HG03457 (cell line): Measurements from ENCODE around the gene SNRK.
"Not testable (repeated sequence)": the region's sequence is repeated elsewhere in the genome, so short reads cannot be mapped to it uniquely, and the experiment has no call there.

Source experiments
- ATAC-seq: cut with Tn5 transposase; IDR thresholded peaks from one replicate; pipeline ENCODE4 v1.9.1; 2021; ENCODE audit warnings: moderate number of reproducible peaks; ENCODE audit not compliant: unreplicated experiment

The SNRK gene

GRCh38 chr3:43345246-43345645 is 58.9 kb downstream of the SNRK start:
- ATAC-seq, result no peak

- ATAC-seq, result no peak
Measured at GRCh38 chr3:43345877-43346276, 59.5 kb downstream of the SNRK start.

GRCh38 chr3:43346978-43347749 is 60.8 kb downstream of the SNRK start:
- ATAC-seq, result no peak

DNA sequence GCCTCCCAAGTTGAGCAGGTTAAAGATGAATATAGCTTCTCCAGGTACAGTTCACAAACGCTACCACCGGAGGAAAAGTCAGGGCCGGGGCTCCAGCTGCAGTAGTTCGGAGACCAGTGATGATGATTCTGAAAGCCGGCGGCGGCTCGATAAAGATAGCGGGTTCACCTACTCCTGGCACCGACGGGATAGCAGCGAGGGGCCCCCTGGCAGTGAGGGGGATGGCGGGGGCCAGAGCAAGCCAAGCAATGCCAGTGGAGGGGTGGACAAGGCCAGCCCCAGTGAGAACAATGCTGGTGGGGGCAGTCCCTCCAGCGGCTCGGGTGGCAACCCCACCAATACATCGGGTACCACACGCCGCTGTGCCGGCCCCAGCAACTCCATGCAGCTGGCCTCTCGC is 61.4 kb downstream of the SNRK start:
- ATAC-seq, result no peak

GRCh38 chr3:43348350-43348749 is 62.0 kb downstream of the SNRK start:
- ATAC-seq, result no peak

- no peak for ATAC-seq
Measured at GRCh38 chr3:43348852-43349574, 62.7 kb downstream of the SNRK start.

DNA sequence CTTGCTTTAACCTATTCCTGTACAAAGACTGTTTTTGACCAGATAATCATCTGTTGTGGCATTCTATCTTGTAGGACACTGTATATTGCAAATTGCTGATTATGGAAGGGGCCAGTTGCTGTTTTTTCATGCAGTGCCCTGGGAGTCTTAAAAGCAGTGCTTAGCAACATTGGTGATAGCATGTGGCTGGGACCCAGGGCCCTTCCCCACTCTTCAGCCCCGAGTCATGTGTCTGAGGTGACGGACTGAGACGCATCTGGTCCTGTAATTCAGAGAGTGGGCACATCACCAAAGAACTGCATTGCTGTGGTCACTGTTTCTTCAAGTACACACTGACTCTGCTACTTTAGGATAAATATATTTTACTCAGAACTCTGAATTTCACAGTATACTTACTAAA is 63.4 kb downstream of the SNRK start:
- ATAC-seq, result no peak

GRCh38 chr3:43353393-43353792 is 67.1 kb downstream of the SNRK start:
- ATAC-seq, result no peak

- no peak for ATAC-seq
Measured at GRCh38 chr3:43353923-43354670, 67.8 kb downstream of the SNRK start.

- not testable (repeated sequence) for ATAC-seq
Measured at GRCh38 chr3:43356033-43356432, 69.7 kb downstream of the SNRK start.

- no peak for ATAC-seq
Measured at GRCh38 chr3:43361077-43361476, 74.7 kb downstream of the SNRK start.

DNA sequence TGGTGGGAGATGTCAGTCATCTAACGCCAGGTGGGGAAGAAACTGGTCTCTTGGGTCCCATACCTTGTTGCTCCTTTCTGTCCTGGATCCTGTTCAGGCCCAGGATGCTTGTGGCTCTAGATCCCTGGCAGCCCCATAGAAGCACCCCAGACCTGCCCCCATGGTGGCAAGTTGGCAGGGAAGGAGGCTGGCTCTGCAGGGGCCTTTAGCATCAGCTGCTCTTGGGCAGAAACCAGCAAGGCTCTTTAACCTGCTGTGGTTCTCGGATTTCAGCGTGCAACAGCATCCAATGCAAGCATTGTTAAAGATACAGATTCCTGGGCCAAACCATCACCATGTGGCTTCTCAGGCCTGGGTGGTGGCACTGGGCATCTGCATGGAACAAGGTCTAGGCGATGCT is 75.8 kb downstream of the SNRK start:
- ATAC-seq, result no peak

GRCh38 chr3:43362961-43363360 is 76.6 kb downstream of the SNRK start:
- no peak for ATAC-seq

- no peak for ATAC-seq
Measured at GRCh38 chr3:43363621-43364266, 77.4 kb downstream of the SNRK start.

GRCh38 chr3:43364494-43364893 is 78.2 kb downstream of the SNRK start:
- ATAC-seq, result no peak

- ATAC-seq, result no peak
Measured at GRCh38 chr3:43364926-43365325, 78.6 kb downstream of the SNRK start.

DNA sequence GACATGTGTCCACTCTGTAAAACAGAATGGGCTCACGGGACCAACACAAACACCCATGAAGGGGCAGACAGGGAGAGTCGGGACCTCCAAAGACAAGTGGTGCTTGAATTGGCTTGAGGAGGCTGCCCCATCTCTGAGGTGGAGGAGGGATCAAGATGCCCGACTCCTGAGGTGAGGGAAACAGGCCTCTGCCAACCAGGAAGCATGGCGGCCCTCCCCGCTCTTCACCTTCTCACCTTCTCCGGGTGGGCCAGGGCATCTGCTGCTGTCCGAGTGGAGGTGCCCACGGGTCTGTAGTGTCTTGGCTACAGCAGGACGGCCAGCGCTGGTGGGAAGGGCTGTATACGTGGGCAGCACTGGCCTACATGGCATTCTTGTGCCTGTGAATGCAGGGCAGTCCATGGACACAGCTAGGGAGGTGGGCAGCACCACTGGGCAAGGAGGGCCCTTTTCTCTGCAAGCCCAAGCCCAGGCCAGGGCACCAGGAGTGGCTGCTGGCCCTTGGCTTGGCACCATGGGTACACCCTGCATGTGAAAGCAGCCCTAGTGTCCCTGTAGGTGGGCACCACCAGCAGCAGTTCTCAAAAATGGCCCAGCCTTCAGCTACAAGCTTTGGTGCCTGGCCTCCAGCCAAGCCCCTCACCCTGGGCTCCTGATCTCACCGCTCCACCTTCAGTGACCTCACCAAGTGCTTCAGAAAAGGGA is 79.4 kb downstream of the SNRK start:
- no peak for ATAC-seq

- no peak for ATAC-seq
Measured at GRCh38 chr3:43366481-43366880, 80.1 kb downstream of the SNRK start.

DNA sequence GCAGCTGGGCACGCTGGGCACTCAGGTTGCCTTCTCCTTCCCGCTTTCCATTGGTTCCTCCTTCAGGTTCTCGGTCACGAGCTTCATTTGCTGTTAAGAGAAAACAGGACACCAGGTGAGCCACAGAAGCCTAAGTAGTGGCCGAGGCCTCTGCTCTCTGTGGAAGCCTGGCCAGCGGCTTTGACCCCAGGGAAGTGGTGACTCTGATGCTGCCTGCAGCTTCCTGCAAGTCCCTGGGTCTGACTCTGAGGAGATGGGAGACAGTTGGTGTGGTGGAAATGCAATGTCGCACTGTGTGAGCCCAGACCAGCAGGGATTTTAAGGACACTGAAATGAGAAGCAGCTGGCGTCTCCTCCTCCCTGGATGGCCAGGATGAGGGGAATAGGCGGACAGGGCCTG is 80.5 kb downstream of the SNRK start:
- no peak for ATAC-seq

DNA sequence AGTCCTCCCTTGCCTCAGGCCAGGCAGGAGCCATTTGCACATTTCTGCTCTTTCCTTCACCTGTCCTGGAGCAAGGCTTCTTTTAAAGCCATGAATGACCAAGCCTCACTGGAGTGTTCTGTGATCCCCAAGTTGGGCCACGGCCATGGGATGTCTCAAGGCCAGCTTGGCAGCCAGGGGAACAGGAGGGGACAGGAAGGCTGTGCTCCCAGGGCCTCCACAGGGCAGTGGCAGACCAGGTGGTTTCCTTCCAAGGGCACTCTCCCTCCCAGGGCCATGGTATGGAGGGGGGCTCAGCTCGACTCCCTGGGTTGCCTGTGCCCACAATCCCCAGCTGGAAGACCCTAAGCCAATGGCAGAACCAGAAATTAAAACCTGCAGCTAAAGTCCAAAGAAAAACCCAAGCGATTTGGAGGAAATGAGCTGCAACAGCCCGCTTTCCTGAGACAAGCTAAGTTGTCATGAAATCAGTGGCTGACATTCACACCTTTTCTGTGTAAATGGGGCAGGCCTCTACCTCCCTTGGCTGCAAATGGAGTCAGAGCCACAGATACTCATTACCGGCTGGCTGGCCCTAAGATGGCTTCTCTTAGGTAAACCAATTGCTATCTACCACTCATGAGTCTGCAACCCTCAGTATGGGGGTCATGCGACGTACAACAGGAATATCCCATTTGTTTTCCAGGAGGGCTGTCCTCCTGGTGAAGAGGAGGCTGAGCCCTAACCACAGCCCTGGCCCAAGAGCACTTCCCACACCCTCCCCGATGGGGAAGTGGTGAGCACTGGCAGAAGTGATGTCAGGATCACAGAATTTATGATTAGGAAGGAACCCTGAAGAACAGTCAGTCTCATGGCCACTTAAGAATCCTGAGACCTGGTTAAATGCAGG is 83.3 kb downstream of the SNRK start:
- ATAC-seq, result no peak
